A204.1 (cell line): ENCODE results near the gene CD99L2.

Experiments
- FAIRE-seq: peaks from 2 replicates; lab custom pipeline; 2012; peaks lifted over from hg19 to GRCh38; lab: Jason Lieb, UNC

Gene CD99L2

DNA sequence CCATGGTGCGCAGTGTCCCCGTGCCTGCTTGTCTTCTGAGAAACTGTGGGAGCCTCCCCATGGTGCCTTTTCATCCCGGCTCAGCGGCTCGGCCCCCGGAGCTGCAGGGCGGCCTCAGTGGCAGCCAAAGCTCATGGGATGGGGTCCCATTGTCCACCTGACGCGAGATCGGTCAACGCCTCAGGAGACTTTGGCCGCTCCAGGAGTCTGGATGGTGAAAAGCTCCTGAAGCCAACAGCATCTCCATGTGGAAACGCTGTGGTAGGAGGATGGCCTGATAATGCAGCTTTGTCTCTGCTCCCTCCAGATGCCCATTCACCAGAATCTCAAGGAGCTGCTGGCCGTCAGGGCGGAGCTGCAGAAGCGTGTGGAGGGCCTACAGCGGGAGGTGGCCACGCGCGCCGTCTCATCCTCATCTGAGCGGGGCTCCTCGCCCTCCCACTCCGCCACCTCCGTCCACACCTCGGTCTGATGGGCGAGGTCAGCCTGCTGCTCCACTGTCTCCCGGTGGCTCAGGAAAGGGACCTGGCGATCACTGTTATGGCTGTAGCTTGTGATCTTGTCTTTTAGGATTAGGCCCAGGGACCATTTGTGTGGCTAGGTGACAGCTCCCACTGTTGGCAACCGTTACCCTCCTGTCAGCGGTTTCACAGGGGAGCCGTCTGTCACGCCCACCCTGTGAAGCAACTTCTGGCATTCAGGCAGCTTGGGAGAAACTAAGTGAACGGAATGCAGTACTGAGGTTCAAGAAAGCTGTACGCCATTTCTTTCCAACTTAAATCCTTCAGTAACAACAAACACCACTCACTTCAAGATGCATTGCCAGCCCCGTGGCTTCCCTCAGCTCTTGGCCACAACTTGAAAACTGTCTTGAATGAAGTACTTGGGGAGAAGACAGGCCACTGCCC lies 136.0 kb downstream of the CD99L2 start:
- no peak for FAIRE-seq

DNA sequence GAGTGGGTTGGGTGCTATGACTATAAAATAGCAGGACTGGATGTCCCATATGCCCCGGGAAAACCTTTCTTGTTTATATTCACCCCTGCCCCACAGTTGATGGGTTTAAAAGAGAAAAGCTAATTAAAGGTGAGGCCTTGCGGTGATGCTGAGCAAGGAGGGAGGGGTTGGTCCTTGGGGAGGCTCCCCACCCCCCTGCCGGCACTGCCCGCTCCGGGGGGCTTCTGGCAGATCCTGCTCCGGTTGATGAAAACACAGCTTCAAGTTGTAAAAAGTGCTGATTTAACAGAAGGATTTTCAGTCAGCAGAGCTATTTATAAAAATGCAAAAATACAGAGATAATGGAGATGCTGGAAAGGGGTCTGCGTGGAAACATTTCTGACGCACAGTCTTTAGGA lies 136.7 kb downstream of the CD99L2 start:
- no peak for FAIRE-seq

DNA sequence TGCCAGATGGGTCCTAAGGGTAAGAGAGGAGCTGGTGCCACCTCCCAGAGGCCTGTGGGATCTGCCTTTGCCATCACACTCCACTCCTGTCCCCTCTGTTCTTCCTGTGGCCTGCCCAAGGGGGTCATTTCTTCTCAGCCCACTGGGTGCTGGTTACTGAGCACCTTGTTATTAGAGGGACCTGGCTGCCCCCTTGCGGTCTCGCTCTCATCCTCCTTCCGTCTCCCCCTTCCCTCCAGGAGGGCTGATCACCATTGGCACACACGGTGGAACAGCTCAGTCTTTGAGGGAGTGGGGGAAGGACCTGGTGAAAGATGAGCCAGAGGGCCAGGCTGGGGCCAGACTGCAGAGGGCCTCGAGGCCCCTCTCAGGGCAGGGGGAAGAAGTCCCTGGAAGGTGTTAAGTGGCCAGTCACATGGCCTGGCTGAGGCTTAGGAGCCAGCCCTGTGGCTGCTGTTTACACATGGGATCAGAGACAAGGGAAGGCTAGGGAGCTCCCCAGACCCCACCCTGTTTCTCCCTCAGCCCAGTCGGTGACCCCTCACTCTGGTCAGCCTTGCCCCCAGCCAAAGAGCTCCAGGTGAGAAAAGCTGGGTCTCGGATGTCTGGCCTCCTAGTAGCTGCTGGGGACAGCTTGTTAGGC lies 137.2 kb downstream of the CD99L2 start:
- no peak for FAIRE-seq

DNA sequence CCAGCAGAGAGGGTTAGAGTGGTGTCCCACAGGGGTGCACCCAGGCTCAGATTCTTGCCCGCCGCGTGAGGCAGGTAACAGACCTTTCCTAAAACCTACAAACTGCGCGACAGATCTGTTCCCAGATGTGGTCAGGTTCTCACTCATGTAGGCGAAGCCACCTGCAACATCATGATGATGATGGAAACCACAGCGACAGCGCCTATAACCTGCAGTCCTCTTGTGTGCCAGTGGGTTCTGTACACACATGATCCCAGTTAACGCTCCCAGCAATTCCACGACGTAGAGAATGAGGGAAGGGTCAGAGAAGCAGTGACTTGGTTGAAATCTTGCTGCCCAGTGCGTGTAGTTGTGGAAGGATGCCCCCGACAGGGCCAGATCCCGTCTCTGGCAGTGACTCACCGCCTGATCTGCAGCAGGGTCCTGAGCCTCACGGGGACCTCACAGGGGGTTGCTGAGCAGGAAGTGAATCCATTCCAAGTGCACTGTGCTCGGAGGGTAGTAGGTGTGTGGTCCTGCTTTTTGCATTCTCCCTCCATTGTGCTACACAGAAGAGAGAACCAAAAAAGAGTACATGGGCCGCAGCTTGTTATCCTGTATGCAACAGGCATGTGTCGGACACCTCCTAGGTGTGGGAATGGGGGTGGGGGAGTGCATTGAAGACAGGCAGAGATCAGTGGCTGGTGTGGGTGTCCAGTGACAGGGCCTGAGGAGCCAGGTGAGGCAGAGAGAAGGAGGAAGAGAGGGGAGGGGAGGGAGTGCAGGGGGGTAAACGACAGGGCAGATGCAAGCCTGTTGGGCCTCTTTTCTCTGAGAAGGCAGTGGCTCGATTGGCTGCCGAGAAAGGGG lies 138.7 kb downstream of the CD99L2 start:
- FAIRE-seq: no peak

DNA sequence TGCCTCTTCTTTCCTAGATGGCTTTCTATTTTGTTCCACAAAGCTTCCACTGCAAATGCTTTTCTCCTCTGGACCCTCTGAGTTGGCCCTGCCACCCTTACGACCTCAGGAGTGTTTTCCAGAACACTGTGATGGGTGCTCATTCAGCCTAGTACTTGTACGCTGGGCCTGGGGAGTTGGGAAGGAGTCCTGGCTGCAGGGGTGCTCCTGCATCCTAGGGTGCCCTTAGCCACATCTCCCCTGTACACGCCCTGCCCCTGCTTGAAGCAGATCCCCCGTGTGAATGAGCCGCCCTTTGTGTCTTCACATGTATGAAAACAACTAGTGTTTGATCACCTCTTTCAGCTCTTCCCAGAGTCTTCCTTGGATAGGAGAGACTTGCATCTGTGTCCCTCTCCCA lies 141.1 kb downstream of the CD99L2 start:
- FAIRE-seq: no peak

DNA sequence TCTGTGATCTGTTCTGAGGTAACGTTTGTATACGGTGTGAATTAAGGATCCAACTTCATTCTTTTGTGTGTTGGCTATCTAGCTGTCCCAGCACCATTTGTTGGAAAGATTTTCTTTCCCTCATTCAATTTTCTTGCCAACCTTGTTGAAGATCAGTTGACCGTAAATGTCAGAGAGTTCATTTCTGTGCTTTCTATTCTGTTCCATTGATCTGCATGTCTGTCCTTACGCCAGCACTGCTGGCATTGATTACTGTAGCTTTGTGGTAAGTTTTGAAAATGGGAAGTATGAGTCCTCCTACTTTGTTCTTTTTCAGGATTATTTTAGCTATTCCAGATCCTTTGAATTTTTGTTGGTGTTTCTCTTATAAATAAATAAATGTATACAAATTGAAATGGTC lies 144.5 kb downstream of the CD99L2 start:
- FAIRE-seq: no peak

DNA sequence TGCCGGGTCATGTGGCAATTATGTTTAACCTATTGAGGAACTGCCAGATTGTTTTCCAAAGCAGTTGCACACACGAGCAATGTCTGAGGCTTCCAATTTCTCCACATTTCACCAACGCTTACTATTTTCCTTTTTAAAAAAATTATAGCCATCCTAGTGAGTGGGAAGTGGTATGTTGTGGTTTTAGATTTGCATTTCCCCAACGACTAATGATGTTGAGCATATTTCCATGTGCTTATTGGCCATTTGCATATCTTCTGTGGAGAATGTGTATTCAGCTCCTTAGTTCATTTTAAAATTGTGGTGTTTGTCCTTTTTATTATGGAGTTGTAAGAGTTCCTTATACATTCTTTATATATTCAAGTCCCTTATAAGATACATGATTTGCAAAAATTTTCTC lies 145.1 kb downstream of the CD99L2 start:
- no peak for FAIRE-seq

DNA sequence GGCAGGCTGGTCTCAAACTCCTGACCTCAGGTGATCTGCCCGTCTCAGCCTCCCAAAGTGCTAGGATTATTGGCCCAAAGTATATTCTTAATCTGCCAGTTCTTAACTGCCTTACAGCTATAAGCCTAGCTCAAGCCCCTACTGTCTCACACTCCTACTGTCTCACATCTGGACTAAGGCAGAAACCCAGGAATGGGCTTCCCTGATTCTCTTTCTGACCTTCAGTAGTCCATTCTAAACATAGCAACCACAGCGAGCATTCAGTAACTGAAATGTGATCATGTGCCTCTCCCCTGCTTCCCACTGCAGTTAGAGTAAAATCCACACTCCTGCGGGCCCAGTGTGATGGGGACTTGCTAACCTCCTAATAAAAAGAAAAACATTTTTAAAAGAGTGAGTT lies 146.3 kb downstream of the CD99L2 start:
- no peak for FAIRE-seq

DNA sequence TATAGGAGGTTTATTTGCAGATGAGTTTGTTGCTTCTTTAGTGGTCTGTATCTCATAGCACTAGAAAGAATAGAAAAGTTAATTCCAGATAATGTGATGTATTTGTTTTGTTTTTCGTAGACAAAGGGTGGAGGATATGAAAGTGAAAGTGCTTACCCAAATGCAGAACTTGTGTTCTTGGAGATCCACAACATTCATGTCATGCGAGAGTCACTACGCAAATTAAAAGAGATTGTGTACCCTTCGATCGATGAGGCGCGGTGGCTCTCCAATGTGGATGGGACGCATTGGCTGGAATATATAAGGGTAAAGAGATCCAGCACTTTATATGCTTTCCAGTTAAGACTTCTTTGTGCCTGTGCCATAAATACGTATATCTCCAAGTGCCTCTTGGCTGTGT lies 162.0 kb downstream of the CD99L2 start:
- no peak for FAIRE-seq

DNA sequence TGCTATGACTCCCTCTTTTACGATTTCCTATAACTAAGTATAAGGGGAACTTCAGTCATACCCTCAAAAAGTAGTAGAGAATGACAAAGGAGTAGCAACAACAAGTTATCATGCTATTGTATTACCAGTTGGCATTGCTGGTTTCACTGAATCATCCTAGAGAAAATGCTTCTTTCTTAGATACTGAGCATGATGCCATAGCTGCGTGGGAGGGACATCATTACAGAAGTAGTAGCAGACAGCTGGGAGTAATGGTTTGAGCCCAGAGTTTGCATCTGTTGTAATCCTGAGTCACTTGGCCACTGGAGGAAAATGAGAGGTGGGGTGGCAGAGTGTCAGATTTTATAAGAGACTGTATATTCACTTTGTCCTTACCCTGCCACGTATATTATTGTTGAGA lies 166.7 kb downstream of the CD99L2 start:
- no peak for FAIRE-seq

DNA sequence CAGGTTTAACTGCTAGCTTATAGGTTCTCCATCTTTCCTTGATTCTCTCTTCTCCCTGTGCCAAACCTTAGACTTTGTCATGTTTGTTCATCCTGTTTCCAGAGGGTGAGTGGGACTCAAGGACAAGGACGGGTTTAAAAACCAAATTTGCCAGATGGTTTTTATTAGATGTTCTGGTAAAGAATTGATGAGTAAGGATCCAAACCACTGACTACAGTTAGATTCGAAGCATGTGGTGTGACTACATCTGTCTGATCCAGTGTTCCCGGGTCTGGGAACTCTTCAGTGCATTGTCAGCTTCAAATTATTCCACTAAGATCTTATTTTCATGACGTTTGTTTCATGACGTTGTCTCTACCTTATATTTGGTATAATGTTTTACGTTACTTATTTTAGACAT lies 167.7 kb downstream of the CD99L2 start:
- FAIRE-seq: no peak

DNA sequence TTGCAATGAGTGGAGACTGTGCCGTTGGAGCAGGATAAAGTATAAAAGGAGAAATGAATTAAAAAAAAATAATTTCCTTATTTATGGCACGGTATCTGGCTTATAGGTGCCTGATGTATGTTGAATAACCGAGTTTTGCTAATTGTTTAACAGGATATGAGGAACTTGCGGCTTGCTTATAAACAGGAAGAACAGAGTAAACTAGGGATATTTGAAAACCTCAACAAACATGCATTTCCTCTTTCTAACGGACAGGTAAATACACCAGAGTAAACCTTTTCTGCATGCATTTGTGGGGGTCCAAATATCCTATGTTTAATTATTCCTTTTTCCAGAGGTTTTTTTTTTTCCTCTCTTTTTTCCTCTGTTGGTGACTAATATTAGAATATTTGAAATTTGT lies 168.5 kb downstream of the CD99L2 start:
- FAIRE-seq: no peak

DNA sequence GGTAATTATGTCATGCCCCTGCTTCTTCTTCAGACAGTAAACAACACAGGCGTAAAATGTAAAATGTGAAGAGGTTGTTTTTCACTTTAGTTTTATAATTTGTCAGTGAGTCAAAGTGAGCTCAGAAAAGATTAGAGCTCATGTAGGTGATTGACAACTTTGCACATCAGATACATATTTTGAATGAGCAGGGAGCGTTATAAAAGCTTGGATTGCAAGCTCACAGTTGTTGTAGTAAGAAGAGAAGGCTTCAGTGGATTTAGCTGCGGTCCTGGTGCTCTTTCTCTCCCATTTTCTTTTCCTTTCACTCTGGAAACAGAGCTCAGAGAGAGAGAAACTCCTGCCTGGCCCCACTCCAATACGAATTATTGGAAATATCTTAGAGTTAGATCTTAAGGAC lies 178.8 kb downstream of the CD99L2 start:
- FAIRE-seq: no peak
